HEK293 (cell line): Measurements from ENCODE around the gene OR2T10.
"Not testable (repeated sequence)": the region's sequence is repeated elsewhere in the genome, so short reads cannot be mapped to it uniquely, and the experiment has no call there.

Experiments
- SP3 ChIP-seq: fragments of 450-650 bp; formaldehyde crosslinking; IDR thresholded peaks from 2 replicates; pipeline ENCODE4 v1.5.1; 2016; ENCODE audit warnings: missing biosample characterization, missing genetic modification characterization
- YY1 ChIP-seq: fragments of 450-650 bp; formaldehyde crosslinking; IDR thresholded peaks from 2 replicates; pipeline ENCODE4 v1.5.1; 2018; ENCODE audit warnings: missing biosample characterization, missing genetic modification characterization
- ZFP3 ChIP-seq: fragments of 450-650 bp; formaldehyde crosslinking; IDR thresholded peaks from 2 replicates; pipeline ENCODE4 v1.5.1; 2016; ENCODE audit warnings: low read depth, missing biosample characterization, missing genetic modification characterization
- ZNF169 ChIP-seq: fragments of 450-650 bp; formaldehyde crosslinking; IDR thresholded peaks from 2 replicates; pipeline ENCODE4 v1.5.1; 2016; ENCODE audit warnings: missing biosample characterization, missing genetic modification characterization
- ZNF274 ChIP-seq, 2 experiments: fragments of 200-500 bp in 1 of 2; fragments of 450-650 bp in 1 of 2; sonication (Bioruptor generic) in 1 of 2; formaldehyde crosslinking in 1 of 2; IDR thresholded peaks; 2 replicates each; pipeline versions ENCODE4 v1.5.1 to v1.6.1; 2014 to 2016; ENCODE audit warnings: borderline replicate concordance in 1 of 2, inconsistent platforms in 1 of 2, low read length in 1 of 2, missing biosample characterization in 1 of 2, missing genetic modification characterization in 1 of 2
- ZNF416 ChIP-seq: fragments of 450-650 bp; formaldehyde crosslinking; IDR thresholded peaks from 2 replicates; pipeline ENCODE4 v1.5.1; 2016; ENCODE audit warnings: missing biosample characterization, missing genetic modification characterization
- ZNF843 ChIP-seq: fragments of 450-650 bp; formaldehyde crosslinking; IDR thresholded peaks from 2 replicates; pipeline ENCODE4 v1.5.1; 2016; ENCODE audit warnings: missing biosample characterization, missing genetic modification characterization
- TF ChIP-seq, protein P1 (sequence below): fragments of 450-650 bp; formaldehyde crosslinking; IDR thresholded peaks from 2 replicates; pipeline ENCODE4 v1.5.1; 2016; ENCODE audit warnings: missing biosample characterization, missing genetic modification characterization, low read depth
- TF ChIP-seq, protein P2 (sequence below): fragments of 450-650 bp; formaldehyde crosslinking; IDR thresholded peaks from 2 replicates; pipeline ENCODE4 v1.5.1; 2016; ENCODE audit warnings: missing biosample characterization, missing genetic modification characterization

DNA sequence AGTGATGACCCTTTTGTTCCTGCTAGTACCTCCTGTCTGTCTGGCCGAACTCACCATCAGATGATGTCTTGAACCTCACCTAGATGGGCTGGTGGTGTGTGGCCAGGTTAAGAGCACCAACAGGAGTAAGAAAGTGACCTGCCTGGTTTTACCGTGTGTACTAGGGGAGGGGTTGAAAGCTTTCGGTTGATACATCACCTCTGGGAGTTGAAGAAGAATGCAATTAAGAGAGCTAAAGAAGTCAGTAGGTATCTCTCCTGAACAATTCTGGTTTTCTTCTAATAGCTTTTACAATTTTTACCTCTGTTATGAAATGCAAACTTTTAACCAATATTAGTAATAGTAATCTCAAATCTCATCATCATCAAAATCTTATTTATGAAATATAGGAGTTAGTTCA lies 34.8 kb downstream of the OR2T10 start, which contains the start of gene OR2T29:
- TF ChIP-seq ZNF169; ZNF843; YY1 (tag by site-specific recombination); ZNF416 (tag by site-specific recombination); ZNF274 (IDR thresholded peaks at IDR 0.05; ENCODE audit: low read length); ZNF274 (tag by site-specific recombination; IDR thresholded peaks at IDR 0.05; ENCODE audit: borderline replicate concordance); SP3 (tag by site-specific recombination); ZFP3 (tag by site-specific recombination): not testable (repeated sequence)
- TF ChIP-seq, protein P1, sequence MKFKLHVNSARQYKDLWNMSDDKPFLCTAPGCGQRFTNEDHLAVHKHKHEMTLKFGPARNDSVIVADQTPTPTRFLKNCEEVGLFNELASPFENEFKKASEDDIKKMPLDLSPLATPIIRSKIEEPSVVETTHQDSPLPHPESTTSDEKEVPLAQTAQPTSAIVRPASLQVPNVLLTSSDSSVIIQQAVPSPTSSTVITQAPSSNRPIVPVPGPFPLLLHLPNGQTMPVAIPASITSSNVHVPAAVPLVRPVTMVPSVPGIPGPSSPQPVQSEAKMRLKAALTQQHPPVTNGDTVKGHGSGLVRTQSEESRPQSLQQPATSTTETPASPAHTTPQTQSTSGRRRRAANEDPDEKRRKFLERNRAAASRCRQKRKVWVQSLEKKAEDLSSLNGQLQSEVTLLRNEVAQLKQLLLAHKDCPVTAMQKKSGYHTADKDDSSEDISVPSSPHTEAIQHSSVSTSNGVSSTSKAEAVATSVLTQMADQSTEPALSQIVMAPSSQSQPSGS (tag by site-specific recombination) = not testable (repeated sequence)
- TF ChIP-seq, protein P2, sequence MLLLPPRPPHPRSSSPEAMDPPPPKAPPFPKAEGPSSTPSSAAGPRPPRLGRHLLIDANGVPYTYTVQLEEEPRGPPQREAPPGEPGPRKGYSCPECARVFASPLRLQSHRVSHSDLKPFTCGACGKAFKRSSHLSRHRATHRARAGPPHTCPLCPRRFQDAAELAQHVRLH (tag by site-specific recombination) = not testable (repeated sequence)
